Trophoblast cell (in vitro differentiated cells and primary cell): ENCODE measurements around the gene SLC7A9.

Experiments
- DNase-seq, 2 donors: peaks; one replicate each; pipeline ENCODE4 v3.0.0-alpha.2; 2016
- H2AFZ ChIP-seq: 2 replicates; pipeline ENCODE4 v1.6.1; 2013; ENCODE audit warnings: low read length, moderate library complexity, mild to moderate bottlenecking; ENCODE audit not compliant: insufficient read depth, poor library complexity
- H2AK5ac ChIP-seq: 2 replicates; pipeline ENCODE4 v1.6.1; 2013; ENCODE audit warnings: mild to moderate bottlenecking, low read length
- H2BK120ac ChIP-seq: 2 replicates; pipeline ENCODE4 v1.6.1; 2013; ENCODE audit warnings: low read length, mild to moderate bottlenecking, moderate library complexity; ENCODE audit not compliant: insufficient read depth, poor library complexity
- H2BK12ac ChIP-seq: 2 replicates; pipeline ENCODE4 v1.6.1; 2013; ENCODE audit warnings: mild to moderate bottlenecking, low read length, moderate library complexity
- H2BK5ac ChIP-seq: 2 replicates; pipeline ENCODE4 v1.6.1; 2013; ENCODE audit warnings: low read length, low read depth, moderate library complexity, mild to moderate bottlenecking; ENCODE audit not compliant: poor library complexity
- H3K14ac ChIP-seq: 2 replicates; pipeline ENCODE4 v1.6.1; 2013; ENCODE audit warnings: mild to moderate bottlenecking, low read length
- H3K18ac ChIP-seq: 2 replicates; pipeline ENCODE4 v1.6.1; 2013; ENCODE audit warnings: mild to moderate bottlenecking, low read length
- H3K23ac ChIP-seq: 2 replicates; pipeline ENCODE4 v1.6.1; 2013; ENCODE audit warnings: low read length
- H3K27ac ChIP-seq: 2 replicates; pipeline ENCODE4 v1.5.1; 2013; ENCODE audit warnings: low read depth, mild to moderate bottlenecking, inconsistent platforms, low read length, moderate library complexity
- H3K27me3 ChIP-seq: 2 replicates; pipeline ENCODE4 v1.6.1; 2013; ENCODE audit warnings: inconsistent platforms, mild to moderate bottlenecking, low read length, moderate library complexity; ENCODE audit not compliant: insufficient read depth
- H3K36me3 ChIP-seq, 2 experiments: 1 replicate in 1 of 2; 2 replicates in 1 of 2; pipeline ENCODE4 v1.6.1; 2013; ENCODE audit warnings: low read length in 2 of 2, mild to moderate bottlenecking in 2 of 2, moderate library complexity in 1 of 2; ENCODE audit not compliant: insufficient read depth in 2 of 2, control insufficient read depth in 1 of 2
- H3K4ac ChIP-seq: 2 replicates; pipeline ENCODE4 v1.6.1; 2013; ENCODE audit warnings: low read depth, mild to moderate bottlenecking, low read length, moderate library complexity
- H3K4me1 ChIP-seq, 2 experiments: 1 replicate in 1 of 2; 2 replicates in 1 of 2; pipeline ENCODE4 v1.6.1; 2013; ENCODE audit warnings: low read length in 2 of 2, mild to moderate bottlenecking in 2 of 2, moderate library complexity in 1 of 2; ENCODE audit not compliant: insufficient read depth in 2 of 2, control insufficient read depth in 1 of 2
- H3K4me2 ChIP-seq: 2 replicates; pipeline ENCODE4 v1.6.1; 2013; ENCODE audit warnings: inconsistent platforms, mild to moderate bottlenecking, low read length, moderate library complexity
- H3K4me3 ChIP-seq: 2 replicates; pipeline ENCODE4 v1.5.1; 2013; ENCODE audit warnings: mild to moderate bottlenecking, low read depth, low read length, inconsistent platforms
- H3K79me1 ChIP-seq: one replicate; pipeline ENCODE4 v1.6.1; 2013; ENCODE audit warnings: low read length
- H3K79me2 ChIP-seq: 2 replicates; pipeline ENCODE4 v1.6.1; 2013; ENCODE audit warnings: low read length, mild to moderate bottlenecking; ENCODE audit not compliant: control insufficient read depth, insufficient read depth, poor library complexity
- H3K9ac ChIP-seq: 2 replicates; pipeline ENCODE4 v1.6.1; 2013; ENCODE audit warnings: mild to moderate bottlenecking, low read length
- H3K9me3 ChIP-seq: 2 replicates; pipeline ENCODE4 v1.6.1; 2013; ENCODE audit warnings: low read depth, mild to moderate bottlenecking, control low read depth, inconsistent platforms, low read length; ENCODE audit not compliant: insufficient read depth
- H4K12ac ChIP-seq: 2 replicates; pipeline ENCODE4 v1.6.1; 2013; ENCODE audit warnings: low read depth, mild to moderate bottlenecking, low read length, moderate library complexity
- H4K8ac ChIP-seq: 2 replicates; pipeline ENCODE4 v1.6.1; 2013; ENCODE audit warnings: low read depth, mild to moderate bottlenecking, low read length, moderate library complexity
- H4K91ac ChIP-seq: one replicate; pipeline ENCODE4 v1.6.1; 2013; ENCODE audit warnings: low read depth, mild to moderate bottlenecking, low read length, moderate library complexity
- WGBS: extraction: QIAGEN DNeasy Blood & Tissue Kit; methylation state at CpG from one replicate; pipeline ENCODE4 v1.1.7; 2013; ENCODE audit warnings: missing lambda C conversion rate; ENCODE audit not compliant: insufficient read length, insufficient coverage; ENCODE audit errors: extremely low coverage; 5-methylcytosine and 5-hydroxymethylcytosine counted together

Gene SLC7A9

GRCh38 chr19:32819419-32820400, 49.9 kb downstream of the SLC7A9 start:
- H3K4me1 ChIP-seq, result peaks cover under 1 to 7% of the 10 kb centered on the region in 2 experiments
- H2BK12ac ChIP-seq, result no peak overlapping the region
- H3K36me3 ChIP-seq, result peaks cover 0 to 2% of the 10 kb centered on the region in 2 experiments
- no peak overlapping the region for H3K4me2 ChIP-seq
- H3K9me3 ChIP-seq, result no peaks in the 10 kb centered on the region
- no peak overlapping the region for H4K12ac ChIP-seq
- H3K14ac ChIP-seq, result no peak overlapping the region
- no peak overlapping the region for H3K27ac ChIP-seq
- H3K4ac ChIP-seq, result no peak overlapping the region
- no peak for DNase-seq
- no peak overlapping the region for H3K23ac ChIP-seq
- H2AFZ ChIP-seq, result no peak overlapping the region
- WGBS, result no CpG with 5 or more reads among the region's 17 CpGs
- no peak overlapping the region for H4K91ac ChIP-seq
- H3K79me1 ChIP-seq, result no peaks in the 10 kb centered on the region
- no peaks in the 10 kb centered on the region for H3K79me2 ChIP-seq
- no peak overlapping the region for H4K8ac ChIP-seq
- no peak overlapping the region for H3K9ac ChIP-seq
- no peaks in the 10 kb centered on the region for H3K27me3 ChIP-seq
- H2AK5ac ChIP-seq, result no peak overlapping the region
- H2BK120ac ChIP-seq, result no peak overlapping the region
- no peak overlapping the region for H3K18ac ChIP-seq
- H3K4me3 ChIP-seq, result no peak overlapping the region
- no peak overlapping the region for H2BK5ac ChIP-seq

- H3K27ac ChIP-seq, result no peak overlapping the region
- no peak overlapping the region for H2AFZ ChIP-seq
- no peaks in the 10 kb centered on the region for H3K79me2 ChIP-seq
- no peak overlapping the region for H2BK5ac ChIP-seq
- no peak overlapping the region for H4K8ac ChIP-seq
- no peak overlapping the region for H4K91ac ChIP-seq
- no peak overlapping the region for H3K18ac ChIP-seq
- no peak overlapping the region for H2AK5ac ChIP-seq
- no peaks in the 10 kb centered on the region for H3K4me1 ChIP-seq
- H3K9me3 ChIP-seq, result no peaks in the 10 kb centered on the region
- H3K79me1 ChIP-seq, result no peaks in the 10 kb centered on the region
- H2BK120ac ChIP-seq, result no peak overlapping the region
- no peak overlapping the region for H3K4me3 ChIP-seq
- no peak overlapping the region for H3K9ac ChIP-seq
- no peak for DNase-seq
- no peaks in the 10 kb centered on the region for H3K27me3 ChIP-seq
- H3K23ac ChIP-seq, result no peak overlapping the region
- no peak overlapping the region for H2BK12ac ChIP-seq
- H4K12ac ChIP-seq, result no peak overlapping the region
- H3K36me3 ChIP-seq, result peaks cover 0 to 2% of the 10 kb centered on the region in 2 experiments
- H3K4ac ChIP-seq, result no peak overlapping the region
- no CpG with 5 or more reads among the region's 8 CpGs for WGBS
- H3K14ac ChIP-seq, result no peak overlapping the region
- no peak overlapping the region for H3K4me2 ChIP-seq
Observed at GRCh38 chr19:32818536-32818935, 51.0 kb downstream of the SLC7A9 start.

GRCh38 chr19:32817569-32818476, 51.7 kb downstream of the SLC7A9 start:
- H3K9ac ChIP-seq, result no peak overlapping the region
- no peak overlapping the region for H2BK5ac ChIP-seq
- no peaks in the 10 kb centered on the region for H3K79me2 ChIP-seq
- no peak overlapping the region for H3K18ac ChIP-seq
- H2AK5ac ChIP-seq, result no peak overlapping the region
- H3K4me2 ChIP-seq, result no peak overlapping the region
- H2BK12ac ChIP-seq, result no peak overlapping the region
- no peak overlapping the region for H3K14ac ChIP-seq
- H3K27me3 ChIP-seq, result no peaks in the 10 kb centered on the region
- no peak overlapping the region for H2AFZ ChIP-seq
- H3K4me3 ChIP-seq, result no peak overlapping the region
- no peak overlapping the region for H4K91ac ChIP-seq
- DNase-seq, result no peak
- H3K27ac ChIP-seq, result no peak overlapping the region
- H3K4me1 ChIP-seq, result peaks cover 0 to 5% of the 10 kb centered on the region in 2 experiments
- H3K4ac ChIP-seq, result no peak overlapping the region
- no peaks in the 10 kb centered on the region for H3K79me1 ChIP-seq
- H2BK120ac ChIP-seq, result no peak overlapping the region
- WGBS, result no CpG with 5 or more reads among the region's 17 CpGs
- H4K12ac ChIP-seq, result no peak overlapping the region
- H3K9me3 ChIP-seq, result no peaks in the 10 kb centered on the region
- no peak overlapping the region for H4K8ac ChIP-seq
- no peaks in the 10 kb centered on the region for H3K36me3 ChIP-seq
- H3K23ac ChIP-seq, result no peak overlapping the region

- Histone ChIP-seq H3K18ac (no peak overlapping the region), H4K8ac (no peak overlapping the region), H3K4me3 (no peak overlapping the region), H4K12ac (no peak overlapping the region), H3K79me2 (no peaks in the 10 kb centered on the region), H3K4me1 (peaks cover 0 to 8% of the 10 kb centered on the region in 2 experiments), H3K14ac (no peak overlapping the region), H3K23ac (no peak overlapping the region), H4K91ac (no peak overlapping the region), H3K36me3 (no peaks in the 10 kb centered on the region), H3K4me2 (no peak overlapping the region), H2AK5ac (no peak overlapping the region), H3K79me1 (no peaks in the 10 kb centered on the region), H3K27me3 (no peaks in the 10 kb centered on the region), H2BK120ac (no peak overlapping the region), H3K9me3 (no peaks in the 10 kb centered on the region), H3K27ac (no peak overlapping the region), H2AFZ (no peak overlapping the region), H2BK5ac (no peak overlapping the region), H2BK12ac (no peak overlapping the region), H3K4ac (no peak overlapping the region), H3K9ac (no peak overlapping the region)
- no peak for DNase-seq
- no CpG with 5 or more reads among the region's 7 CpGs for WGBS
Observed at GRCh38 chr19:32816555-32817099, 52.9 kb downstream of the SLC7A9 start.
